Esophagus squamous epithelium (tissue), 4 donors: ENCODE results near the gene DTX1.

Source experiments
- POLR2A ChIP-seq, 4 donors: fragments of 450-650 bp; IDR thresholded peaks; one replicate each; pipeline ENCODE4 v1.6.1; 2017; ENCODE audit warnings: antibody characterized with exemption in 4 of 4, mild to moderate bottlenecking in 4 of 4, moderate library complexity in 3 of 4
- TF ChIP-seq, protein P1 (sequence below), 6 experiments: fragments of 450-650 bp in 4 of 6; fragments of 200-600 bp in 2 of 6; sonication (generic) in 2 of 6; IDR thresholded peaks; one replicate each; pipeline ENCODE4 v1.5.1; 2016 to 2019; ENCODE audit warnings: antibody characterized with exemption in 6 of 6, mild to moderate bottlenecking in 4 of 6, moderate library complexity in 4 of 6

DNA sequence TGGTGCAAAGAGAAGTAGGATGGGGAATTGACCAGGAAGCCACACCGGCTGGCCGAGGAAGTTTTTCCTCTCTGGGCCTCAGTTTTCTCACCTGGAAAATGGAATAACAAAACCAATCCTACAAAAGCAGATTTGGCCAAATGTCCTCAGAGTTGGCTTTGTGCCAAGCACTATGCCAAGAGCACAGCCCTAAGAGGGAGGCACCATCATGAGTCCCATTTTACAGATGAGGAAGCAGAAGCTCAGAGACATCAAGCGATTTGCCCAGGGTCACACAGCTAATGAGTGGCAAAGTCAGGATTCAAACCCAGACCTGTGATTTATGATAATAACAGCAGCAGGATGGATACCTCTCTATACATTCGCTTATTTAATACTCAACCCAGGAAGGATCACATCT, 51.8 kb downstream of the DTX1 start:
- TF ChIP-seq, protein P1, sequence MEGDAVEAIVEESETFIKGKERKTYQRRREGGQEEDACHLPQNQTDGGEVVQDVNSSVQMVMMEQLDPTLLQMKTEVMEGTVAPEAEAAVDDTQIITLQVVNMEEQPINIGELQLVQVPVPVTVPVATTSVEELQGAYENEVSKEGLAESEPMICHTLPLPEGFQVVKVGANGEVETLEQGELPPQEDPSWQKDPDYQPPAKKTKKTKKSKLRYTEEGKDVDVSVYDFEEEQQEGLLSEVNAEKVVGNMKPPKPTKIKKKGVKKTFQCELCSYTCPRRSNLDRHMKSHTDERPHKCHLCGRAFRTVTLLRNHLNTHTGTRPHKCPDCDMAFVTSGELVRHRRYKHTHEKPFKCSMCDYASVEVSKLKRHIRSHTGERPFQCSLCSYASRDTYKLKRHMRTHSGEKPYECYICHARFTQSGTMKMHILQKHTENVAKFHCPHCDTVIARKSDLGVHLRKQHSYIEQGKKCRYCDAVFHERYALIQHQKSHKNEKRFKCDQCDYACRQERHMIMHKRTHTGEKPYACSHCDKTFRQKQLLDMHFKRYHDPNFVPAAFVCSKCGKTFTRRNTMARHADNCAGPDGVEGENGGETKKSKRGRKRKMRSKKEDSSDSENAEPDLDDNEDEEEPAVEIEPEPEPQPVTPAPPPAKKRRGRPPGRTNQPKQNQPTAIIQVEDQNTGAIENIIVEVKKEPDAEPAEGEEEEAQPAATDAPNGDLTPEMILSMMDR (IDR thresholded peaks at IDR 0.05), result no peak
- TF ChIP-seq POLR2A (IDR thresholded peaks at IDR 0.05), result no peak
